GM18526 (cell line): ENCODE data around the gene SMNDC1.

Experiments
- POLR2A ChIP-seq: IDR thresholded peaks from 3 replicates; pipeline ENCODE4 v1.6.1; 2011; ENCODE audit not compliant: insufficient read length; ENCODE audit errors: extremely low read depth

SMNDC1 gene

GRCh38 chr10:110311357-110311949 is 6.7 kb upstream of the SMNDC1 start:
- TF ChIP-seq POLR2A, result no peak

GRCh38 chr10:110310741-110311140 is 6.0 kb upstream of the SMNDC1 start:
- TF ChIP-seq POLR2A, result no peak

- no peak for TF ChIP-seq POLR2A
These were observed 3.1 kb upstream of the SMNDC1 start for GRCh38 chr10:110307805-110308204.

- TF ChIP-seq POLR2A, result no peak
These were observed 1.7 kb upstream of the SMNDC1 start for GRCh38 chr10:110306452-110306768.

GRCh38 chr10:110305767-110306451 is 1.2 kb upstream of the SMNDC1 start:
- no peak for TF ChIP-seq POLR2A

GRCh38 chr10:110304394-110304779 is 333 bp downstream of the SMNDC1 start:
- TF ChIP-seq POLR2A, result no peak

- TF ChIP-seq POLR2A, result no peak
These were observed 1.0 kb downstream of the SMNDC1 start for GRCh38 chr10:110303681-110304080.

GRCh38 chr10:110300486-110300986 is 4.2 kb downstream of the SMNDC1 start:
- no peak for TF ChIP-seq POLR2A

- TF ChIP-seq POLR2A, result no peak
These were observed 7.8 kb downstream of the SMNDC1 start for GRCh38 chr10:110296966-110297365.

GRCh38 chr10:110286841-110287240 is 17.9 kb downstream of the SMNDC1 start:
- no peak for TF ChIP-seq POLR2A

- TF ChIP-seq POLR2A, result no peak
These were observed 19.2 kb downstream of the SMNDC1 start for GRCh38 chr10:110285501-110285900.

GRCh38 chr10:110284262-110284661 is 20.5 kb downstream of the SMNDC1 start:
- no peak for TF ChIP-seq POLR2A

GRCh38 chr10:110279407-110279986 is 25.2 kb downstream of the SMNDC1 start:
- no peak for TF ChIP-seq POLR2A

GRCh38 chr10:110278562-110279406 is 25.9 kb downstream of the SMNDC1 start:
- no peak for TF ChIP-seq POLR2A

GRCh38 chr10:110277591-110277990 is 27.1 kb downstream of the SMNDC1 start:
- no peak for TF ChIP-seq POLR2A

GRCh38 chr10:110276603-110277002 is 28.1 kb downstream of the SMNDC1 start:
- TF ChIP-seq POLR2A, result no peak

- no peak for TF ChIP-seq POLR2A
These were observed 29.5 kb downstream of the SMNDC1 start for GRCh38 chr10:110275128-110275729.
